ENCODE data around the gene DZIP3.

Gene DZIP3

GRCh38 chr3:108589081-108589997, at the start of gene DZIP3, which contains the start of gene CIP2A:
Gene DZIP3, plus strand, starts transcription at chr3:108589722. Its CDS starts 15,685 bp downstream, at chr3:108605407.
Gene CIP2A, minus strand, starts transcription at chr3:108589438. Its CDS starts 63 bp downstream, at chr3:108589375.
- DNase-seq, result peak; percentile 80 to 98

DNA sequence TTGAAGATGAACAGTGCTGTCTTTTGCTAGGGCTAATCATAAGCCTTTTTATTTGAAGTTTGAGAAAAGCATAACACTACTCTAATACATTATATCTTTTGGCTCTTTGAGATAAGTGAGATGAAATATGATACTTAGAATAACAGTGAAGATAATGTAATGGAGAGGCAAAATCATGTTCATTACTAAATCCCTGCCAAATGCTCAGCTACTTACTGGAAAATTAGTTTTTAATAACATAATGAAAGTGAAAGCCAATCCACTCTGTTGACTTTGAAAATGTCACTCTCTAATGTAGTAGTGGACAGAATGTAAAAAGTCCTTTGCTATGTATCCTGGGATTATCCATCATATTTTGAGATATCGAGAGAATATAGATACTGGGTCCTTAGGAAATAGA, 43.3 kb upstream of the DZIP3 start:
- no peak for DNase-seq

DNA sequence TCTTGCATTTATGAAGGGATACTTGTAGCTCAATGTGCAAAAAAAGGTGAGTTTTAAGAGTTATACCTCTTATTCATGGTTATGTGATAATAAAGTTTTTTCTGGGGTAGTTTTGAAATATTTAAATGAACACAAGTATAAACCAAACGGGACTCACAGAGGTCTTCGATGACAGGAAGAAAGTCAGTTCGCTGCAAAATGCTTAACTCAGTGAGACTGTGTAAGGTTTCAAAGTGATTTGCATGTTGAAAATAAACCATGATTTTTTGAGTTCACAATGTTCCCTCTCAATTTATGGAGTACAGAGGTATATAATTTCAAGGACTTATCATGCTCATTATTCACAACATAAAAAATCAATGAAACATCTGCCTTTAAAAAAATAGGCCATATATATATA, 42.8 kb upstream of the DZIP3 start:
- DNase-seq, result no peak

GRCh38 chr3:108548304-108548703, 41.2 kb upstream of the DZIP3 start:
- DNase-seq, result no peak

- no peak for DNase-seq
Measured at GRCh38 chr3:108548886-108549285, 40.6 kb upstream of the DZIP3 start.

- peak in 1 of 2 donors; percentile 39 for DNase-seq
Measured at GRCh38 chr3:108552267-108553159, 37.0 kb upstream of the DZIP3 start.

DNA sequence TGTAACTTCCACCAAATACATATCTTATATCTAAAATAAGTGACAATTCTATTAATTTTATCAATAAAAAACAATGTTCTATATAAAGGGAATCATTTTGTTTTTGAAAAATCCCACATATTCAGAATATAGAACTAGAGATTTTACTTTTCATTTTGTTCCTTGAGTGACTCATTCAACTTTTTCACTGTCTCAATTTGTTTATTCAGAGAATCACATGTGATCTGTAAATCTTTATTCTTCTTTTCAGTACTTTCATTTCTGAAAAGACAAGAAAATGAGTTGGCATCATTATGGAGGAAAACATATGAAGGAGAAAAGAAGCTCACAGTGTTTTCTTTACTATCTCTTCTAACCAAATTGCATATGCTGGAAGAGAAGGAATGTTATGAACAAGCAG, 35.3 kb upstream of the DZIP3 start:
- no peak for DNase-seq

GRCh38 chr3:108554913-108555571, 34.5 kb upstream of the DZIP3 start:
- DNase-seq, result no peak

DNA sequence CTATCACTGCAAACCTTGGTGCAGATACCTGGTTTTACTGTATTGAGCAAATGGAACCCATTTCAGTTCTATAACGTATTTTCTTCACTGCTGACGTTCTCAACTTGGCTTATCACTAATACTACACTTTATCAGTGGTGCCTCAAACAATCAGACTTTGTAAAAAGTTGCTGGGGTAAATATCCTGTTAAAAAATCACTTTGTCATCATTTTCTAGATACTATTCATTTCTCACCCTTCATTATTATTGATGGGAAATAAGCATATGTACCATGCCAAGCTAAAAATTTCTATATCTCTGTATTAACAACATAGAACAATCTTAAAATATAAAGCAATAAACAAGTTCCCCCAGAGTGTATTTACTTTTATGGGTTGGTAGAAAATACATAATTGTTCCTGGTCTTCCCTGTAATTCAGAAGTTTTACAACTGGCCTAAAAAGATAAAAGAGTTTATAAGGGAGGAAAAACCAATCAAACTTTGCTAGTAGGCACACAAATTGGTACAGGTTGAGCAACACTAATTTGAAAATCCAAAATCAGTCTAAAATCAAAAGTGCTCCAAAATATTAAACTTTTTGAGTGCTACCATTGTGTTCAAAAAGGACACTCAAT, 33.4 kb upstream of the DZIP3 start:
- DNase-seq, result no peak

DNA sequence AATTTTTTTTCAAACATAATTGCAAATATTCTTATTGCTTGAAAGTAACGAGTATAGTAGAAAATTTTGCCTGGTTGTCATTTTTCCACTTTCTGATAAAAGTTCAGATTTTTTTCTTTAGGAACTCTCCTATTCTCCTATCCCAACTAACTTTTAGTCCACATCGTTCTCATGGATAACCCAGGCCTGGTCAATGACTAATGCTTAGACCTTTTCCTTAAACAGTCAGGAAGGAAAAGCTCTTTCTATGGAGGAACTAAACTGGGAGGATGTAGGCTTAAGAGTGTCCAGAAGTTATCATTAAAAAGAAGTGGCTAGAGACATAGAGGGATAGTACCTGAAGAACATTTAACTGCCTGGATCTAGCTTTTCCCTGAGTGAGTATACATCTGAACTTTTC, 27.0 kb upstream of the DZIP3 start:
- no peak for DNase-seq

DNA sequence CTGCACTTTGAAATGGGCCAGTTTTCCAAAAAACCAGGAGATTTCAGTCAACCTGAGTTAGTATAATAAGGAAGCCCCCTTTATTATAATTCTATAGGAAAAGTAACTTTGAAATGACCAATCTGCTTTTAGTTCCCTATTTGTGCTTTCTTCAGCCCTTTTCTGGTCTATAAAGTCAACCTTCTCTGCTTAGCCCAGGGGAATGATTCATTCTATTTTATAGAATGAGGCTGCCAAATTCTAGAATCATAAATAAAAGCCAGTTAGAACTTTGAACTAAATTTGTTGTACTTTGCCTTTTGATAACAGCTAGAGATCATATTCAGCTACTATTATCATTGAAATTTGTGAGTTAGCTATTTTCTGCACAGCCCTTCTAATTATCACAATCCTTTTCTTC, 25.0 kb upstream of the DZIP3 start:
- no peak for DNase-seq

GRCh38 chr3:108565506-108565905, 24.0 kb upstream of the DZIP3 start:
- DNase-seq, result no peak

GRCh38 chr3:108566599-108566998, 22.9 kb upstream of the DZIP3 start:
- no peak for DNase-seq

DNA sequence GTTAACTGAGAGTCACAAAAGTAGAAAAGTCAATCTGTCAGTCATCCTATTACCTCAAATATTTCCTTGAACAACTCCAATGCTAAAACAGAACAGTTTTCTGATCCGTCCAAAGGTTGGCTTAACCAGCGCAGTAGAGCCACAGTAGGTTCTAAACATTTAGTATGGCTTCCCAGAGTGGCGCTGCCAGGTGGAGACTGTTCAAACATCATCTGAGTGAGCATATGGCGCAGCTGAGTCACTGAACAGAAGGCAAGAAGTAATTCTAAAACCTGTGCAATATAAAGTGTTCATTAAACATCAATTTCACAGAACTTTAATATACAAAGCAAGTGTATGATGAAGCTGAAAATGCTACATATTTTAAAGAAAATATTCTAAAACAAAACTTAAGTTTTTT, 20.2 kb upstream of the DZIP3 start:
- DNase-seq, result no peak

GRCh38 chr3:108578064-108578463, 11.5 kb upstream of the DZIP3 start:
- DNase-seq, result no peak

DNA sequence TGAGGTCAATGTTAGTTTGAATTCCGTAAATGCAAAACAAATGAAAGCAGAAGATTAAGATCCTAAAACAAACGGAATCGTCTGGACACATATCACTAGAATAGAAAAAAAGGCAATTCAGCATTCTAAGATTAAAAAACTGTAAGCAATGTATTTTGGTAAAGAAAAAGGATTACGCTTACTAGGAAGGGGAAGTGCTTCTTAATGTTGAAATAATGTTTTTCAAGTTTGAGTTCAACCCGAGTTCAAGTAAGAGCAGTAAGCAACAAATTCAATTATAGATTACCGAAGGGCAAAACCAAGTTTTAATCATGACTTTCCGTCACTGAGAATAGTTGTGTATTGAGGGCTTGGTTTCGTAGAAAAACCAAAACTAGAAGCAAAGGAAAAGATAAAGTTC, 921 bp upstream of the DZIP3 start:
- DNase-seq, result peak in 1 of 2 donors; percentile 12

DNA sequence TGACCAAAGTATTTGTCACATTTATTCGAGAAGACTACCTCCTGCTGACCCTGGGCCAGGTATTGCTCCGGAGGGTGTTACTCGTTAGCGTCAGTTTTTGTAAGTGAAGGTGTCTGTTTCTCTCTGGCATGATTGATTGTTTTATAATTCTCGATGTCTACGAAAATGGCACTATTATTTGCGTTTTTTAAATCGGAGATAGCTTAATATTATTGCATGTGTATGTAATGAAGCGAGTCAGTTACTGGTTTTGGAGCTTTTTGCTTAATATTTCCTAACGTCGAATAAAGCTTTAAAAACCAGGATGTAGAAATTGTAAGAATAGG, 439 bp downstream of the DZIP3 start:
- no peak for DNase-seq

DNA sequence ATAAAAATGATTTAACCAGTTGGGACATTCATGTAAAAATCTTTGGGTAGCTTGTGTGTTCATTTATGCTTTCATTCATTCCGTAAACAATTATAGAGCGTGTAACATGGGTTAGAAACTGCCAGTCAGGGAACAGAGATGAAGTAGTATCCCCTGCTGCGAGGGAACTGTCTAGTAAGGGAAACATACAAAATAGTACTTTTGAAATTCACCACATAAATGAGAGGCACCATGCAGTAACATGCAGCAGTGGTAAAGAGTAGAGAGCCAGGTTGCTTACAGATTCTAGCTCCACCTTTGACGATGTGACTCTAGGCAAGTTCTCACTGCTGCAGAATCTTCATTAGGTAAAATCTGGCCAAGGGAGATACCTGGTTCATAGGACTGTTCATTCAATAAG, 938 bp downstream of the DZIP3 start:
- no peak for DNase-seq

GRCh38 chr3:108595321-108595720, 5.8 kb downstream of the DZIP3 start:
- no peak for DNase-seq

DNA sequence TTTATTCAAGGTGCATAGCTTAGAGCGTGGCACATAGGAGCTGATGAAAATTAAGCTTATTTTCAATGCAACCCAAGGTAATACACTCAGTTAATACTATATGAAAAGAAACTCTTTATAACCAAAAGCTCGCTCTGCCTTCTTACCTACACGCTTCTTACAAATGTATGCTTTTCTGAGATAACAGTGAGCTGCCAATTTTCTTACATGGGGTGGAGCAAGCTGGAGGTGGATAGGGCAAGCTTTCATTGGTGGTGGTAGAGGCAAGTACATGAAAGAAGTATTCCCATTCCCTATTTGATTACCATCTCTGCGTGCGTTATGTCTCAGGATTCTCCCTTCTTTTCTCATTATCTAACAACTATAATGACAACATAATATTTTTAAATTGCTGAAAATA, 8.9 kb downstream of the DZIP3 start:
- no peak for DNase-seq

DNA sequence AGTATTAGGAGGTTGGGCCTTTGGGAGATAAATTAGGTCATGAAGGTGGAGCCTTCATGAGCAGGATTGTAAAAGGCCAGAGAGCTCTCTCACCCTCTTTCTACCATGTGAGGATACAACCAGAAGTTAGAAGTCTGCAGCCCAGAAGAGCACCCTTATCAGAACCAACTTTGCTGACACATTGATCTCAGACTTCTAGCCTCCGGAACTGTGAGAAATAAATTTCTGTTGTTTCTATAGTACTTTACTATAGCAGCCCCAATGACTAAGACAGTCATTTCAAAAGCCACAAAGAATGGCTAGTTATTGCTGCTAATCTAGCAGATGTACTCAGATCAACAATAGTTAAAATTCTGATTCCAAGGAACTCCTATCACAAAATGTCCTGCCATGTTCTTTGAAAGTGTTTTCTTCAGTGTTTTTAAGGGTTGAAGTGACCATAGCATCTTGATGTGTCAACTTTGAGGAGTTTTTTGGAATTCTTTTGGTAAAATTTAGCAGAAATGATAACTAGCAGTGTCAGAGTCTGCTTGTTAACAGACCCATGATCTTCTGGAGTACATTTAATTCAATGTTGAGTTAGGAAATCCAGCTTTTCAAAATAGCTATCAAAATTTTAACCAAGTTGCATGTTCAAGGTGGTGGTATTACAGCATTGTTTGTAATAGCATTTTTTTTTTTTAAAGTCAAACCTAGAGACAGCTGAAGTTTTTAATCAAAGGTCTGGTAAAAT, 10.3 kb downstream of the DZIP3 start:
- no peak for DNase-seq

Data from bone marrow (tissue), 2 donors.